DOHH2 (cell line): ENCODE results near the gene KIFC1.

Source experiments
- EZH2phosphoT487 ChIP-seq: fragments of 200-600 bp; sonication (generic); IDR thresholded peaks from 2 replicates; pipeline ENCODE4 v1.6.1; 2017; ENCODE audit warnings: borderline replicate concordance, mild to moderate bottlenecking, antibody characterized with exemption, low read length, moderate library complexity, mixed read lengths
- TF ChIP-seq, protein P1 (sequence below): fragments of 200-600 bp; sonication (generic); IDR thresholded peaks from one replicate; pipeline ENCODE4 v1.5.1; 2014; ENCODE audit warnings: antibody characterized with exemption, mild to moderate bottlenecking, low read depth, low read length; ENCODE audit not compliant: poor library complexity, severe bottlenecking

DNA sequence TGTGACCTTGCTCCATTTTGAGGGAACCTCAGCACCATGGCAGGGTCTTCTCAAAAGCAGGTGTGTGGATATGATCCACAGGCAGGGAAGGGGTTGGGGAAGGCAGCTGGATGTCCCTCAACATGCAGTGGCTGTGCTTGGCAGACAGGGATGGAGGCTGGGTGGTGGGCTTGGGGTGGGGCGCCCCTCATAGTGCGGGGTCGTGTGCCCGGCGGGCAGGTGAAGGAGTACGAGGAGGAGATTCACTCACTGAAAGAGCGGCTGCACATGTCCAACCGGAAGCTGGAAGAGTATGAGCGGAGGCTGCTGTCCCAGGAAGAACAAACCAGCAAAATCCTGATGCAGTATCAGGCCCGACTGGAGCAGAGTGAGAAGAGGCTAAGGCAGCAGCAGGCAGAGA, 54.7 kb downstream of the KIFC1 start:
- TF ChIP-seq, protein P1, sequence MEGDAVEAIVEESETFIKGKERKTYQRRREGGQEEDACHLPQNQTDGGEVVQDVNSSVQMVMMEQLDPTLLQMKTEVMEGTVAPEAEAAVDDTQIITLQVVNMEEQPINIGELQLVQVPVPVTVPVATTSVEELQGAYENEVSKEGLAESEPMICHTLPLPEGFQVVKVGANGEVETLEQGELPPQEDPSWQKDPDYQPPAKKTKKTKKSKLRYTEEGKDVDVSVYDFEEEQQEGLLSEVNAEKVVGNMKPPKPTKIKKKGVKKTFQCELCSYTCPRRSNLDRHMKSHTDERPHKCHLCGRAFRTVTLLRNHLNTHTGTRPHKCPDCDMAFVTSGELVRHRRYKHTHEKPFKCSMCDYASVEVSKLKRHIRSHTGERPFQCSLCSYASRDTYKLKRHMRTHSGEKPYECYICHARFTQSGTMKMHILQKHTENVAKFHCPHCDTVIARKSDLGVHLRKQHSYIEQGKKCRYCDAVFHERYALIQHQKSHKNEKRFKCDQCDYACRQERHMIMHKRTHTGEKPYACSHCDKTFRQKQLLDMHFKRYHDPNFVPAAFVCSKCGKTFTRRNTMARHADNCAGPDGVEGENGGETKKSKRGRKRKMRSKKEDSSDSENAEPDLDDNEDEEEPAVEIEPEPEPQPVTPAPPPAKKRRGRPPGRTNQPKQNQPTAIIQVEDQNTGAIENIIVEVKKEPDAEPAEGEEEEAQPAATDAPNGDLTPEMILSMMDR: no peak
- TF ChIP-seq EZH2phosphoT487: no peak
